HepG2 (cell line): Measurements from ENCODE around the gene NPR3. TPM values are rescaled to one million over a fixed set of nuclear protein-coding genes. Genes with fewer than 3 reads are reported as not detected.

Source experiments
- ATAC-seq: fragments of 200-7000 bp; cut with Tn5 transposase; 3 replicates; pipeline ENCODE4 v1.9.1; 2020; ENCODE audit warnings: mild to moderate bottlenecking, moderate library complexity
- BruUV-seq: library from RNA; stranded (reverse); fragments of 400-500 nt; replicated peaks from 2 replicates; lab custom pipeline; 2021; lab: Mats Ljungman, UMichigan
- CTCF ChIA-PET: fragments of 300-600 bp; formaldehyde crosslinking; extraction: SDS; loops from one replicate; lab custom pipeline; 2021; ENCODE audit warnings: low total read pairs, inconsistent platforms, low intra/inter-chr PET ratio; lab: Yijun Ruan, JAX
- POLR2A ChIA-PET: fragments of 350-600 bp; sonication (Branson Sonifier 250); formaldehyde crosslinking; loops from one replicate; lab custom pipeline; 2020; ENCODE audit warnings: antibody characterized with exemption, inconsistent platforms; lab: Yijun Ruan, JAX
- DNase-seq: peaks from one replicate; pipeline ENCODE4 v3.0.0-alpha.2; 2015; ENCODE audit warnings: low spot score
- FAIRE-seq: peaks from 3 replicates; lab custom pipeline; 2011; peaks lifted over from hg19 to GRCh38; lab: Jason Lieb, UNC
- H2AFZ ChIP-seq: one replicate; pipeline ENCODE4 v1.6.1; 2011; ENCODE audit warnings: low read length, inconsistent platforms
- H3K27ac ChIP-seq: fragments of 300-600 bp; 3 replicates; pipeline ENCODE4 v1.8.0; 2011; ENCODE audit warnings: mixed run types, mild to moderate bottlenecking, mixed read lengths, low read length, inconsistent platforms; ENCODE audit not compliant: insufficient read depth; ENCODE audit errors: extremely low read length
- H3K27me3 ChIP-seq, 2 experiments: fragments of 200-600 bp in 1 of 2; 2 replicates in 1 of 2; 3 replicates in 1 of 2; pipeline versions ENCODE4 v1.6.0 to v1.8.0; 2011; ENCODE audit warnings: low read length in 2 of 2, mild to moderate bottlenecking in 2 of 2, moderate library complexity in 2 of 2, inconsistent platforms in 1 of 2; ENCODE audit not compliant: insufficient read depth in 2 of 2, control insufficient read depth in 1 of 2
- H3K36me3 ChIP-seq, 2 experiments: fragments of 200-600 bp in 1 of 2; replicated peaks in 1 of 2; 2 replicates in 1 of 2; 3 replicates in 1 of 2; pipeline versions ENCODE4 v1.5.1 to v1.8.0; 2011; ENCODE audit warnings: low read length in 2 of 2, inconsistent platforms in 1 of 2; ENCODE audit not compliant: insufficient read depth in 2 of 2, control insufficient read depth in 1 of 2
- H3K4me1 ChIP-seq: 2 replicates; pipeline ENCODE4 v1.5.1; 2012; ENCODE audit warnings: low read length, inconsistent platforms; ENCODE audit not compliant: insufficient read depth
- H3K4me2 ChIP-seq: 2 replicates; pipeline ENCODE4 v1.6.0; 2011; ENCODE audit warnings: low read depth, low read length, inconsistent platforms
- H3K4me3 ChIP-seq, 3 experiments: fragments of 200-600 bp in 1 of 3; sonication (generic), shearing (Covaris generic) in 1 of 3; replicated peaks in 1 of 3; 2 replicates each; pipeline ENCODE4 v1.5.1; 2011 to 2016; ENCODE audit warnings: low read length in 3 of 3, inconsistent platforms in 2 of 3, low read depth in 2 of 3, mild to moderate bottlenecking in 2 of 3, control low read depth in 1 of 3, mixed read lengths in 1 of 3; ENCODE audit not compliant: insufficient read depth in 1 of 3
- H3K79me2 ChIP-seq: one replicate; pipeline ENCODE4 v1.6.1; 2011; ENCODE audit warnings: low read length, inconsistent platforms; ENCODE audit not compliant: insufficient read depth
- H3K9ac ChIP-seq: 2 replicates; pipeline ENCODE4 v1.6.0; 2011; ENCODE audit warnings: mild to moderate bottlenecking, low read depth, low read length, inconsistent platforms; ENCODE audit not compliant: insufficient read depth
- H3K9me3 ChIP-seq: 2 replicates; pipeline ENCODE4 v1.5.1; 2012; ENCODE audit warnings: mild to moderate bottlenecking, low read length
- H4K20me1 ChIP-seq: 2 replicates; pipeline ENCODE4 v1.6.0; 2011; ENCODE audit warnings: inconsistent platforms, mild to moderate bottlenecking, low read length, moderate library complexity; ENCODE audit not compliant: insufficient read depth
- ARNT2 ChIP-seq: sonication (generic); formaldehyde crosslinking; IDR thresholded peaks from 2 replicates; pipeline ENCODE4 v1.8.0; 2022; ENCODE audit warnings: mild to moderate bottlenecking, low read depth, missing genetic modification reagents, moderate library complexity
- ATAD3A ChIP-seq: sonication (generic); formaldehyde crosslinking; IDR thresholded peaks from 2 replicates; pipeline ENCODE4 v1.4.0; 2020; ENCODE audit warnings: missing genetic modification reagents
- FOXO4 ChIP-seq: sonication (generic); formaldehyde crosslinking; conservative IDR thresholded peaks from 2 replicates; pipeline ENCODE4 v1.8.1; 2023; ENCODE audit warnings: missing genetic modification reagents
- HNF1A ChIP-seq, 2 experiments: sonication (generic) in 1 of 2; formaldehyde crosslinking in 1 of 2; IDR thresholded peaks; 2 replicates each; pipeline versions ENCODE4 v1.4.0 to v1.6.1; 2016 to 2020; ENCODE audit warnings: borderline replicate concordance in 1 of 2, low read depth in 1 of 2, mild to moderate bottlenecking in 1 of 2, missing genetic modification reagents in 1 of 2
- HNRNPL ChIP-seq: fragments of 200-400 bp; formaldehyde crosslinking; IDR thresholded peaks from 2 replicates; pipeline ENCODE4 v1.6.1; 2017; ENCODE audit warnings: mild to moderate bottlenecking, low read depth, low read length
- KLF11 ChIP-seq: IDR thresholded peaks from 2 replicates; pipeline ENCODE4 v1.6.1; 2016; ENCODE audit warnings: missing compliant biosample characterization
- LCORL ChIP-seq, 2 experiments: fragments of 450-650 bp in 1 of 2; sonication (generic) in 1 of 2; formaldehyde crosslinking in 1 of 2; IDR thresholded peaks; 2 replicates each; pipeline versions ENCODE4 v1.5.0 to v1.6.1; 2017 to 2020; ENCODE audit warnings: antibody characterized with exemption in 1 of 2, missing genetic modification reagents in 1 of 2
- SNRNP70 ChIP-seq: fragments of 200-400 bp; formaldehyde crosslinking; IDR thresholded peaks from 2 replicates; pipeline ENCODE4 v1.6.1; 2017; ENCODE audit warnings: mild to moderate bottlenecking, low read depth, low read length, moderate library complexity
- SRSF4 ChIP-seq: fragments of 200-400 bp; formaldehyde crosslinking; IDR thresholded peaks from one replicate; pipeline ENCODE4 v1.6.1; 2018; ENCODE audit warnings: mild to moderate bottlenecking, low read depth, low read length, moderate library complexity; ENCODE audit not compliant: poor library complexity, severe bottlenecking
- THAP11 ChIP-seq: IDR thresholded peaks from 2 replicates; pipeline ENCODE4 v1.6.1; 2016; ENCODE audit warnings: missing biosample characterization, missing genetic modification reagents
- ZFP41 ChIP-seq: sonication (generic); formaldehyde crosslinking; IDR thresholded peaks from 2 replicates; pipeline ENCODE4 v1.4.0; 2020; ENCODE audit warnings: mild to moderate bottlenecking, missing genetic modification reagents, borderline replicate concordance
- ZNF17 ChIP-seq: sonication (generic); formaldehyde crosslinking; IDR thresholded peaks from 2 replicates; pipeline ENCODE4 v1.5.0; 2020; ENCODE audit warnings: mild to moderate bottlenecking, missing genetic modification reagents
- ZNF737 ChIP-seq: sonication (generic); formaldehyde crosslinking; IDR thresholded peaks from 2 replicates; pipeline ENCODE4 v1.5.0; 2020; ENCODE audit warnings: missing genetic modification reagents, mild to moderate bottlenecking, borderline replicate concordance
- WGBS: methylation state at CpG from one replicate; pipeline ENCODE4 v1.1.6; 2017; ENCODE audit warnings: low lambda C conversion rate; 5-methylcytosine and 5-hydroxymethylcytosine counted together
- in situ Hi-C: cut with HindIII; loops from 2 replicates; pipeline ENCODE4 v1.10.0; 2017; ENCODE audit warnings: low pct_unique_long_range_greater_than_20kb; ENCODE audit not compliant: extremely low pct_ligation_motif_present
- intact Hi-C: fragments of 100-400 bp; cut with micrococcal nuclease; formaldehyde crosslinking; loops from one replicate; pipeline ENCODE4 v1.10.0; 2022; ENCODE audit not compliant: unreplicated experiment
- polyA plus RNA-seq, 8 experiments: library from polyadenylated mRNA; depleted of rRNA in 3 of 8; stranded (reverse) in 7 of 8; unstranded in 1 of 8; fragments of >200 nt; fragmentation: Illumina TruSeq in 4 of 8; extraction: Trizol in 4 of 8; gene quantifications; 2 replicates each; pipeline versions ENCODE4 v1.2.1 to v1.2.3, GENCODE V29; 2011 to 2016; ENCODE audit warnings: low read depth in 4 of 8, missing spikeins in 1 of 8, mixed read lengths in 1 of 8; ENCODE audit not compliant: insufficient read depth in 1 of 8
- total RNA-seq, 5 experiments: library from RNA; depleted of rRNA; stranded (reverse); fragments of >200 nt; fragmentation: Illumina TruSeq; extraction: Trizol; gene quantifications; 2 replicates each; pipeline ENCODE4 v1.2.3, GENCODE V29; 2016; ENCODE audit warnings: low read depth in 1 of 5

NPR3 gene
- total and polyA plus RNA-seq, 2 of the 13 experiments (the other 11 are each of a cell fraction or from before 2014, with no cell fraction given), result 0.01 TPM; not detected in 1

GRCh38 chr5:32808783-32809182, 97.7 kb downstream of the NPR3 start:
- Histone ChIP-seq H3K27ac (no peak overlapping the region), H3K27me3 (no peaks in the 10 kb centered on the region), H2AFZ (no peak overlapping the region), H3K9me3 (no peaks in the 10 kb centered on the region), H3K4me1 (no peaks in the 10 kb centered on the region), H3K36me3 (no peaks in the 10 kb centered on the region), H3K4me2 (no peak overlapping the region), H3K79me2 (no peaks in the 10 kb centered on the region), H3K4me3 (no peak overlapping the region)
- WGBS, result 6% methylated on average over 1 of the region's 1 CpG
- no TSS peak for BruUV-seq
- DNase-seq (no peak), FAIRE-seq (no peak)
- intact Hi-C loops, result no loop called here
- TF ChIP-seq ARNT2 (CRISPR knock-in tag), result no peak
- TF ChIP-seq ATAD3A (CRISPR knock-in tag), result no peak
- TF ChIP-seq LCORL (IDR thresholded peaks at IDR 0.05), result no peak
- no peak for TF ChIP-seq LCORL (CRISPR knock-in tag; IDR thresholded peaks at IDR 0.05)
- TF ChIP-seq SRSF4, result no peak
- TF ChIP-seq THAP11 (CRISPR knock-in tag), result no peak
- no peak for TF ChIP-seq HNRNPL
- TF ChIP-seq, all 625 proteins: peak for 0
- no peak overlapping the region for H3K9ac ChIP-seq
- in situ Hi-C loops, result no loop called here
- POLR2A ChIA-PET, result no interaction called here
- CTCF ChIA-PET, result no interaction called here
- no peaks in the 10 kb centered on the region for H4K20me1 ChIP-seq
- no peak for ATAC-seq

GRCh38 chr5:32810804-32811203, 99.7 kb downstream of the NPR3 start:
- intact Hi-C loops, result no loop called here
- 5% methylated on average over 2 of the region's 2 CpGs for WGBS
- in situ Hi-C loops, result no loop called here
- Histone ChIP-seq H3K27me3 (no peaks in the 10 kb centered on the region), H2AFZ (no peak overlapping the region), H4K20me1 (no peaks in the 10 kb centered on the region), H3K4me2 (no peak overlapping the region), H3K79me2 (no peaks in the 10 kb centered on the region), H3K36me3 (no peaks in the 10 kb centered on the region), H3K9ac (no peak overlapping the region), H3K4me1 (no peaks in the 10 kb centered on the region), H3K4me3 (no peak overlapping the region), H3K27ac (no peak overlapping the region), H3K9me3 (no peaks in the 10 kb centered on the region)
- FAIRE-seq (no peak), ATAC-seq (no peak), DNase-seq (no peak)
- BruUV-seq, result no TSS peak
- POLR2A ChIA-PET, result no interaction called here
- CTCF ChIA-PET, result no interaction called here
- TF ChIP-seq ZNF17 (CRISPR knock-in tag) (no peak), SNRNP70 (no peak), ZNF737 (CRISPR knock-in tag) (no peak), HNF1A (IDR thresholded peaks at IDR 0.05; ENCODE audit: low read depth) (no peak), HNF1A (CRISPR knock-in tag; IDR thresholded peaks at IDR 0.05; ENCODE audit: borderline replicate concordance) (no peak), ZFP41 (CRISPR knock-in tag) (no peak), FOXO4 (CRISPR knock-in tag) (no peak), KLF11 (no peak)
